Measurements from ENCODE around the gene MGLL. TPM values are rescaled to one million over a fixed set of nuclear protein-coding genes. Genes with fewer than 3 reads are reported as not detected.

MGLL gene
- total RNA-seq, 6 experiments from 2014 or later = 97.0 to 168 (median 115) TPM

GRCh38 chr3:127702151-127702578 is 120.2 kb downstream of the MGLL start:
- intact Hi-C loops (cut with DNase I) = loop anchor here in 1 of 2 donors (10.0 kb wide), 1 partner anchor 113 kb away; no protein-coding TSS in a partner anchor
- H3K4me3 ChIP-seq = no peak overlapping the region
- TF ChIP-seq POLR2A (IDR thresholded peaks at IDR 0.05) = no peak
- TF ChIP-seq, protein P1, sequence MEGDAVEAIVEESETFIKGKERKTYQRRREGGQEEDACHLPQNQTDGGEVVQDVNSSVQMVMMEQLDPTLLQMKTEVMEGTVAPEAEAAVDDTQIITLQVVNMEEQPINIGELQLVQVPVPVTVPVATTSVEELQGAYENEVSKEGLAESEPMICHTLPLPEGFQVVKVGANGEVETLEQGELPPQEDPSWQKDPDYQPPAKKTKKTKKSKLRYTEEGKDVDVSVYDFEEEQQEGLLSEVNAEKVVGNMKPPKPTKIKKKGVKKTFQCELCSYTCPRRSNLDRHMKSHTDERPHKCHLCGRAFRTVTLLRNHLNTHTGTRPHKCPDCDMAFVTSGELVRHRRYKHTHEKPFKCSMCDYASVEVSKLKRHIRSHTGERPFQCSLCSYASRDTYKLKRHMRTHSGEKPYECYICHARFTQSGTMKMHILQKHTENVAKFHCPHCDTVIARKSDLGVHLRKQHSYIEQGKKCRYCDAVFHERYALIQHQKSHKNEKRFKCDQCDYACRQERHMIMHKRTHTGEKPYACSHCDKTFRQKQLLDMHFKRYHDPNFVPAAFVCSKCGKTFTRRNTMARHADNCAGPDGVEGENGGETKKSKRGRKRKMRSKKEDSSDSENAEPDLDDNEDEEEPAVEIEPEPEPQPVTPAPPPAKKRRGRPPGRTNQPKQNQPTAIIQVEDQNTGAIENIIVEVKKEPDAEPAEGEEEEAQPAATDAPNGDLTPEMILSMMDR (IDR thresholded peaks at IDR 0.05) = no peak
- WGBS (ENCODE audit: insufficient coverage, low coverage, low lambda C conversion rate, missing lambda C conversion rate) = 29% methylated on average over 3 of the region's 4 CpGs
- H3K27me3 ChIP-seq = no peaks in the 10 kb centered on the region
- H3K36me3 ChIP-seq = peaks cover 0 to 4% (median under 1%) of the 10 kb centered on the region in 4 donors
- ATAC-seq (peak; percentile 53 to 86 (median 82)), DNase-seq (peak; percentile 69 to 93 (median 91))
- H3K9me3 ChIP-seq = no peaks in the 10 kb centered on the region
- H3K27ac ChIP-seq = peak overlapping the region in 1 of 3 donors; percentile 84
- H3K4me1 ChIP-seq = peaks cover 0 to 63% (median 17%) of the 10 kb centered on the region in 4 donors

GRCh38 chr3:127701280-127701911 is 120.9 kb downstream of the MGLL start:
- Histone ChIP-seq H3K27me3 (no peaks in the 10 kb centered on the region), H3K4me1 (peaks cover 0 to 68% (median 20%) of the 10 kb centered on the region in 4 donors), H3K36me3 (peaks cover 0 to 4% (median 0%) of the 10 kb centered on the region in 4 donors), H3K9me3 (no peaks in the 10 kb centered on the region), H3K27ac (peak overlapping the region in 1 of 3 donors; percentile 84), H3K4me3 (no peak overlapping the region)
- ATAC-seq = no peak
- 67% methylated on average over 8 of the region's 11 CpGs for WGBS (ENCODE audit: insufficient coverage, low coverage, low lambda C conversion rate, missing lambda C conversion rate)
- intact Hi-C loops (cut with DNase I) = loop anchor here in 1 of 2 donors (10.0 kb wide), 1 partner anchor 113 kb away; no protein-coding TSS in a partner anchor
- TF ChIP-seq, protein P1 (IDR thresholded peaks at IDR 0.05) = no peak
- TF ChIP-seq POLR2A (IDR thresholded peaks at IDR 0.05) = no peak
- DNase-seq = peak in 2 of 3 donors; percentile 20 to 45

GRCh38 chr3:127700406-127700805 is 121.9 kb downstream of the MGLL start:
- DNase-seq = peak; percentile 46 to 88 (median 85)

DNA sequence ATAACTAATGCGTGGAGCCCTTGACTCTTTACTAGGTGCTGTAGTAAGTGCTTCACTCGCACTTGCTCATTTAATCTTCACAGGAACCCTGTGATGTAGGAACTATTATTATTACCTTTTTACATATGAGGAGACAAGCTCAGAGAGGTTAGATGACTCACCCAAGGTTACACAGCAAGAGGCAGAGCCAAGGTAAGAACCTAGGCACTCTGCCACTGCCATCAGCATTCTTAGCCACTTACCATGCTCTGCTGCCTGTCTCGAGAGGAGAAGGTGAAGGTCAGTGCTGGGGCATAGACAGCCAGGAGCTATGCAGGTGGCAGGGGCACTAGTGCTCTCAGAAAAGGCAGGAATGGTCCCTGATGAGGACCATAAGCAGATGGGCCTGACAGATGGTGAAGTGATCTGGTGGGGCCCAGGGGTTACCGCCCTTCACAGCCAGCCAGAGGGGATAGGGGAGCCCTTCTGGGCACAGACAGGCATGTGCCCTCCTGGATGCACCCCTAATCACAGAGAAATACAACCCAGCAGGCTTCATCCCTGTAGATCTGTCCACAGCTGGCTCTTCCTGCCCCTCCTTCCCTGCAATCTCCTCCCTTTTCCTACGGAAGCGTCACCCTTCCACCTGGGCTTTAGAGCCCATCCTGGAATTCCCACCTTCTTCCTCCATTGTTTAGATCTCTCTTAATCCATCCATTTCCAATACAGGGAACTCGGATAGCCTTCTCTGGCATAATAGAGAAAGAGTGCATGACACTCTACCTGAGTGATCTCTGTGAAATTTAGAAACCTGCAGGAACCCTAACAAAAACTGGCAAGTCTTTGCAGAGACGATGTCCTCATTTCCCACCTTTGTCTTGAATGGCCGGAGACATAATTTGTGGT is 122.7 kb downstream of the MGLL start:
- TF ChIP-seq POLR2A (IDR thresholded peaks at IDR 0.05) = no peak
- TF ChIP-seq, protein P1 (IDR thresholded peaks at IDR 0.05) = no peak
- no peaks in the 10 kb centered on the region for H3K27me3 ChIP-seq
- peak in 2 of 3 donors; percentile 12 to 31 for DNase-seq
- no peak overlapping the region for H3K4me3 ChIP-seq
- ATAC-seq = no peak
- H3K4me1 ChIP-seq = peaks cover 0 to 68% (median 20%) of the 10 kb centered on the region in 4 donors
- WGBS (ENCODE audit: insufficient coverage, low coverage, low lambda C conversion rate, missing lambda C conversion rate) = 85% methylated on average over 8 of the region's 9 CpGs
- no peaks in the 10 kb centered on the region for H3K9me3 ChIP-seq
- H3K36me3 ChIP-seq = no peaks in the 10 kb centered on the region
- H3K27ac ChIP-seq = peak overlapping the region in 2 of 3 donors; percentile 68 to 84
- intact Hi-C loops (cut with DNase I) = loop anchor here (10.0 kb wide), 2 partner anchors 115 to 135 kb away; no protein-coding TSS in a partner anchor

More at GRCh38 chr3:127700406-127700805, 121.9 kb downstream of the MGLL start:
- Histone ChIP-seq H3K4me3 (no peak overlapping the region), H3K9me3 (no peaks in the 10 kb centered on the region), H3K4me1 (peaks cover 0 to 68% (median 20%) of the 10 kb centered on the region in 4 donors), H3K27me3 (no peaks in the 10 kb centered on the region), H3K36me3 (no peaks in the 10 kb centered on the region), H3K27ac (peak overlapping the region in 1 of 3 donors; percentile 84)
- TF ChIP-seq, protein P1 (IDR thresholded peaks at IDR 0.05) = peak in 1 of 4 donors; percentile 13
- no peak for TF ChIP-seq POLR2A (IDR thresholded peaks at IDR 0.05)
- 57% methylated on average over 4 of the region's 5 CpGs for WGBS (ENCODE audit: insufficient coverage, low coverage, low lambda C conversion rate, missing lambda C conversion rate)
- peak in 1 of 4 donors; percentile 26 for ATAC-seq
- intact Hi-C loops (cut with DNase I) = loop anchor here in 1 of 2 donors (10.0 kb wide), 1 partner anchor 114 kb away; no protein-coding TSS in a partner anchor

Measured in right lobe of liver (tissue), 6 donors.